H1 (cell line): ENCODE measurements around the gene TEDC1. TPM values are rescaled to one million over a fixed set of nuclear protein-coding genes. Genes with fewer than 3 reads are reported as not detected.

Source experiments
- CTCF ChIA-PET: fragments of 300-600 bp; sonication (Branson Sonifier 250); formaldehyde crosslinking; loops from one replicate; lab custom pipeline; 2021; ENCODE audit not compliant: partially characterized antibody; lab: Charles Lee
- POLR2A ChIA-PET: fragments of 300-600 bp; sonication (Branson Sonifier 250); formaldehyde crosslinking; loops from one replicate; lab custom pipeline; 2021; ENCODE audit warnings: inconsistent platforms; ENCODE audit not compliant: partially characterized antibody; lab: Charles Lee
- DNase-seq, 2 experiments: peaks; one replicate each; pipeline versions ENCODE4 v3.0.0 to v3.0.0-alpha.2; 2010 to 2022; ENCODE audit warnings: low spot score in 2 of 2, low read depth in 1 of 2, mixed read lengths in 1 of 2
- FAIRE-seq: peaks from 2 replicates; lab custom pipeline; 2011; peaks lifted over from hg19 to GRCh38; lab: Jason Lieb, UNC
- H2AFZ ChIP-seq: 2 replicates; pipeline ENCODE4 v1.8.1; 2012; ENCODE audit warnings: low read length, inconsistent platforms
- H2AK5ac ChIP-seq: 2 replicates; pipeline ENCODE4 v1.6.1; 2013; ENCODE audit warnings: low read depth, low read length
- H2BK120ac ChIP-seq: replicated peaks from 2 replicates; pipeline ENCODE3; 2013; ENCODE audit warnings: low read depth, low read length, inconsistent platforms
- H2BK12ac ChIP-seq: 2 replicates; pipeline ENCODE4 v1.6.1; 2013; ENCODE audit warnings: low read depth, low read length
- H2BK15ac ChIP-seq: 2 replicates; pipeline ENCODE4 v1.6.1; 2013; ENCODE audit warnings: low read length
- H2BK20ac ChIP-seq: 2 replicates; pipeline ENCODE4 v1.6.1; 2013; ENCODE audit warnings: low read length
- H2BK5ac ChIP-seq: 2 replicates; pipeline ENCODE4 v1.6.1; 2013; ENCODE audit warnings: low read depth, low read length
- H3K14ac ChIP-seq: 2 replicates; pipeline ENCODE4 v1.6.1; 2013; ENCODE audit warnings: inconsistent platforms; ENCODE audit not compliant: insufficient read length
- H3K18ac ChIP-seq: 2 replicates; pipeline ENCODE4 v1.6.1; 2013; ENCODE audit warnings: low read length; ENCODE audit errors: extremely low read depth
- H3K23ac ChIP-seq: 2 replicates; pipeline ENCODE4 v1.6.1; 2013; ENCODE audit warnings: inconsistent platforms; ENCODE audit not compliant: insufficient read length
- H3K23me2 ChIP-seq: 2 replicates; pipeline ENCODE4 v1.6.1; 2013; ENCODE audit warnings: low read depth, low read length
- H3K27ac ChIP-seq: 2 replicates; pipeline ENCODE4 v1.6.1; 2011; ENCODE audit warnings: low read depth, low read length, inconsistent platforms
- H3K27me3 ChIP-seq, 4 experiments: replicated peaks in 1 of 4; 1 replicate in 1 of 4; 2 replicates in 3 of 4; pipeline versions ENCODE4 v1.6.1 to v1.8.1; 2011 to 2013; ENCODE audit warnings: low read length in 3 of 4, mild to moderate bottlenecking in 3 of 4, inconsistent platforms in 2 of 4, mixed read lengths in 2 of 4, moderate library complexity in 1 of 4; ENCODE audit not compliant: control insufficient read depth in 3 of 4, insufficient read depth in 3 of 4; ENCODE audit errors: extremely low read depth in 1 of 4
- H3K36me3 ChIP-seq, 4 experiments: 2 replicates each; pipeline versions ENCODE4 v1.6.1 to v1.8.1; 2011 to 2013; ENCODE audit warnings: mild to moderate bottlenecking in 4 of 4, low read length in 3 of 4, moderate library complexity in 2 of 4, control low read depth in 1 of 4, inconsistent platforms in 1 of 4; ENCODE audit not compliant: insufficient read depth in 4 of 4, control insufficient read depth in 2 of 4
- H3K4ac ChIP-seq: replicated peaks from 2 replicates; pipeline ENCODE3; 2013; ENCODE audit warnings: low read length, low read depth, mixed read lengths, inconsistent platforms; ENCODE audit not compliant: insufficient read length
- H3K4me1 ChIP-seq, 4 experiments: replicated peaks in 1 of 4; 1 replicate in 1 of 4; 2 replicates in 3 of 4; pipeline versions ENCODE4 v1.6.1 to v1.8.1; 2011 to 2013; ENCODE audit warnings: low read length in 3 of 4, inconsistent platforms in 2 of 4, mixed read lengths in 1 of 4; ENCODE audit not compliant: insufficient read depth in 4 of 4, control insufficient read depth in 3 of 4
- H3K4me2 ChIP-seq, 2 experiments: 2 replicates each; pipeline versions ENCODE4 v1.6.1 to v1.8.1; 2011 to 2013; ENCODE audit warnings: low read depth in 2 of 2, low read length in 2 of 2, control low read depth in 1 of 2, inconsistent platforms in 1 of 2, mild to moderate bottlenecking in 1 of 2; ENCODE audit not compliant: insufficient read depth in 1 of 2
- H3K4me3 ChIP-seq, 4 experiments: fragments of 200-600, 300-600 bp in 1 of 4; sonication (generic), shearing (Covaris generic), sonication (Bioruptor Twin) in 1 of 4; 2 replicates each; pipeline versions ENCODE4 v1.5.1 to v1.8.1; 2011 to 2016; ENCODE audit warnings: low read length in 4 of 4, low read depth in 3 of 4, control low read depth in 2 of 4, inconsistent platforms in 2 of 4, mild to moderate bottlenecking in 2 of 4, mixed read lengths in 1 of 4, moderate library complexity in 1 of 4; ENCODE audit not compliant: insufficient read depth in 2 of 4; ENCODE audit errors: extremely low read depth in 1 of 4
- H3K56ac ChIP-seq: replicated peaks from 2 replicates; pipeline ENCODE3; 2013; ENCODE audit warnings: low read depth, mild to moderate bottlenecking, mixed read lengths, low read length, inconsistent platforms; ENCODE audit not compliant: insufficient read length
- H3K79me1 ChIP-seq: 2 replicates; pipeline ENCODE4 v1.6.1; 2013; ENCODE audit warnings: low read depth, low read length, control low read depth
- H3K79me2 ChIP-seq, 2 experiments: 2 replicates each; pipeline versions ENCODE4 v1.6.1 to v1.8.1; 2012 to 2013; ENCODE audit warnings: low read length in 2 of 2, mild to moderate bottlenecking in 2 of 2, inconsistent platforms in 1 of 2; ENCODE audit not compliant: insufficient read depth in 2 of 2, control insufficient read depth in 1 of 2
- H3K9ac ChIP-seq, 4 experiments: replicated peaks in 1 of 4; 1 replicate in 1 of 4; 2 replicates in 3 of 4; pipeline versions ENCODE4 v1.6.1 to v1.8.1; 2011 to 2013; ENCODE audit warnings: low read depth in 3 of 4, low read length in 3 of 4, control low read depth in 2 of 4, mild to moderate bottlenecking in 2 of 4, moderate library complexity in 2 of 4, inconsistent platforms in 1 of 4; ENCODE audit errors: extremely low read depth in 1 of 4
- H3K9me3 ChIP-seq, 2 experiments: 2 replicates each; pipeline versions ENCODE4 v1.6.1 to v1.8.1; 2012 to 2013; ENCODE audit warnings: mild to moderate bottlenecking in 2 of 2, moderate library complexity in 2 of 2, control low read depth in 1 of 2, inconsistent platforms in 1 of 2, low read depth in 1 of 2, low read length in 1 of 2, mixed read lengths in 1 of 2; ENCODE audit not compliant: insufficient read depth in 2 of 2
- H4K20me1 ChIP-seq, 2 experiments: replicated peaks in 1 of 2; 2 replicates each; pipeline versions ENCODE3 to v1.8.1; 2011 to 2013; ENCODE audit warnings: inconsistent platforms in 2 of 2, low read length in 2 of 2, mild to moderate bottlenecking in 1 of 2; ENCODE audit not compliant: insufficient read depth in 2 of 2, control insufficient read depth in 1 of 2
- H4K5ac ChIP-seq: 2 replicates; pipeline ENCODE4 v1.6.1; 2013; ENCODE audit warnings: low read length, low read depth, mixed read lengths, inconsistent platforms; ENCODE audit not compliant: insufficient read length
- H4K8ac ChIP-seq: 2 replicates; pipeline ENCODE4 v1.8.0; 2013; ENCODE audit warnings: mild to moderate bottlenecking, moderate library complexity, low read length, inconsistent platforms; ENCODE audit not compliant: insufficient read depth; ENCODE audit errors: extremely low read depth
- H4K91ac ChIP-seq: replicated peaks from 2 replicates; pipeline ENCODE3; 2013; ENCODE audit warnings: low read length, mixed read lengths, inconsistent platforms; ENCODE audit not compliant: insufficient read length
- CBX5 ChIP-seq: fragments of 300-800, 300-1000 bp; sonication (generic); IDR thresholded peaks from 2 replicates; pipeline ENCODE4 v1.7.1; 2016; ENCODE audit warnings: antibody characterized with exemption, low read length, low read depth
- CREB1 ChIP-seq: IDR thresholded peaks from 2 replicates; pipeline ENCODE4 v1.6.1; 2012; ENCODE audit warnings: inconsistent platforms
- EGR1 ChIP-seq: IDR thresholded peaks from 2 replicates; pipeline ENCODE4 v1.6.1; 2011; ENCODE audit warnings: low read depth, low read length, borderline replicate concordance
- EP300 ChIP-seq, 2 experiments: IDR thresholded peaks; 1 replicate in 1 of 2; 2 replicates in 1 of 2; pipeline ENCODE4 v1.6.1; 2011 to 2012; ENCODE audit warnings: low read depth in 2 of 2, low read length in 2 of 2, mild to moderate bottlenecking in 2 of 2, borderline replicate concordance in 1 of 2, inconsistent platforms in 1 of 2, moderate library complexity in 1 of 2
- JUN ChIP-seq: IDR thresholded peaks from 2 replicates; pipeline ENCODE4 v1.6.1; 2011; ENCODE audit warnings: low read depth, mild to moderate bottlenecking, improper control_type of control experiment, low read length
- RXRA ChIP-seq: IDR thresholded peaks from 2 replicates; pipeline ENCODE4 v1.6.1; 2011; ENCODE audit warnings: low read depth, mild to moderate bottlenecking, low read length, moderate library complexity; ENCODE audit not compliant: insufficient read depth
- SIN3A ChIP-seq, 2 experiments: IDR thresholded peaks in 1 of 2; conservative IDR thresholded peaks in 1 of 2; 2 replicates each; pipeline ENCODE4 v1.6.1; 2011 to 2012; ENCODE audit warnings: low read length in 2 of 2, improper control_type of control experiment in 1 of 2, low read depth in 1 of 2, mild to moderate bottlenecking in 1 of 2
- SIRT6 ChIP-seq: IDR thresholded peaks from one replicate; pipeline ENCODE4 v1.7.1; 2012; ENCODE audit warnings: low read length, inconsistent platforms
- TBP ChIP-seq: IDR thresholded peaks from 2 replicates; pipeline ENCODE4 v1.6.1; 2011; ENCODE audit warnings: low read depth, low read length, improper control_type of control experiment
- TCF12 ChIP-seq: IDR thresholded peaks from 2 replicates; pipeline ENCODE4 v1.6.1; 2011; ENCODE audit warnings: low read depth, mild to moderate bottlenecking, low read length
- USF2 ChIP-seq: IDR thresholded peaks from 2 replicates; pipeline ENCODE4 v1.6.1; 2011; ENCODE audit warnings: low read length, improper control_type of control experiment
- ZNF274 ChIP-seq: IDR thresholded peaks from 2 replicates; pipeline ENCODE4 v1.7.0; 2012; ENCODE audit warnings: low read length, borderline replicate concordance; ENCODE audit errors: extremely low read depth
- WGBS, 2 experiments: shearing (Covaris generic) in 1 of 2; methylation state at CpG; one replicate each; pipeline versions ENCODE4 v1.1.6 to v1.1.7; 2013 to 2015; ENCODE audit warnings: low lambda C conversion rate in 2 of 2, mixed read lengths in 2 of 2, inconsistent platforms in 1 of 2, low coverage in 1 of 2, missing lambda C conversion rate in 1 of 2; ENCODE audit not compliant: insufficient replicate concordance in 2 of 2, insufficient coverage in 1 of 2, insufficient read length in 1 of 2; ENCODE audit errors: extremely low coverage in 1 of 2, missing lambda C conversion rate in 1 of 2; 5-methylcytosine and 5-hydroxymethylcytosine counted together
- polyA plus RNA-seq, 7 experiments: library from polyadenylated mRNA; depleted of rRNA in 3 of 7; stranded (reverse) in 5 of 7; unstranded in 2 of 7; fragments of >200 nt in 5 of 7; fragments of 200-250 nt in 2 of 7; gene quantifications; 1 replicate in 5 of 7; 2 replicates in 1 of 7; 4 replicates in 1 of 7; pipeline versions ENCODE4 v1.2.1 to v1.2.3, GENCODE V29; 2011 to 2013; ENCODE audit warnings: missing spikeins in 2 of 7, mixed read lengths in 2 of 7
- total RNA-seq: library from RNA; stranded (reverse); fragmentation: NEBNext Ultra II Directional; extraction: Animal tissue kit (Norgen Biotek cat#: 25700); gene quantifications from 2 replicates; pipeline ENCODE4 v1.2.1, GENCODE V29; 2021

Gene TEDC1
- total and polyA plus RNA-seq, 2 of the 8 experiments (the other 6 are each of a cell fraction or from before 2014, with no cell fraction given) = 5.6 to 14.8 TPM

GRCh38 chr14:105498430-105499255 is 7.6 kb downstream of the TEDC1 start:
- H4K8ac ChIP-seq = no peak overlapping the region
- H3K4me1 ChIP-seq = peaks cover 0 to 3% (median 0%) of the 10 kb centered on the region in 4 experiments; a peak in 2 of 7 replicates
- H3K23ac ChIP-seq = no peak overlapping the region
- no peaks in the 10 kb centered on the region for H3K36me3 ChIP-seq
- no peak overlapping the region for H4K91ac ChIP-seq
- no peak overlapping the region for H3K14ac ChIP-seq
- H3K4me3 ChIP-seq = no peak overlapping the region
- no peaks in the 10 kb centered on the region for H3K27me3 ChIP-seq
- H3K23me2 ChIP-seq = no peaks in the 10 kb centered on the region
- H2BK12ac ChIP-seq = no peak overlapping the region
- ChIA-PET POLR2A (no interaction called here), CTCF (no interaction called here)
- no peak overlapping the region for H2AK5ac ChIP-seq
- H2AFZ ChIP-seq = no peak overlapping the region
- no peak for DNase-seq
- no peak overlapping the region for H2BK15ac ChIP-seq
- H4K20me1 ChIP-seq = peaks cover 0 to 2% of the 10 kb centered on the region in 2 experiments
- H3K79me1 ChIP-seq = no peaks in the 10 kb centered on the region
- FAIRE-seq = no peak
- H2BK20ac ChIP-seq = no peak overlapping the region
- no peak overlapping the region for H3K9ac ChIP-seq
- no peak overlapping the region for H2BK5ac ChIP-seq
- no peak overlapping the region for H3K18ac ChIP-seq
- H4K5ac ChIP-seq = no peak overlapping the region
- no peak overlapping the region for H3K4me2 ChIP-seq
- H3K9me3 ChIP-seq = no peaks in the 10 kb centered on the region
- WGBS, 2 experiments = 88% methylated on average over 36 of the region's 36 CpGs; no CpG with 5 or more reads in 1 of the 2 experiments
- no peak overlapping the region for H3K56ac ChIP-seq
- no peaks in the 10 kb centered on the region for H3K79me2 ChIP-seq
- H2BK120ac ChIP-seq = no peak overlapping the region
- H3K4ac ChIP-seq = no peak overlapping the region
- no peak overlapping the region for H3K27ac ChIP-seq
- TF ChIP-seq RXRA (no peak), CBX5 (no peak), USF2 (no peak), JUN (no peak), CREB1 (no peak), SIN3A (conservative IDR thresholded peaks at IDR 0.05 in 1 of 2, IDR thresholded peaks at IDR 0.05 in 1 of 2; ENCODE audit: low read depth in 1 of 2, low read length in 2 of 2) (no peak), SIRT6 (no peak), TBP (no peak), EGR1 (no peak), EP300 (IDR thresholded peaks at IDR 0.05; ENCODE audit: borderline replicate concordance in 1 of 2, low read depth in 2 of 2, low read length in 2 of 2) (no peak), ZNF274 (no peak), TCF12 (no peak)
